ENCODE data around the gene SLC35E1. TPM values are rescaled to one million over a fixed set of nuclear protein-coding genes. Genes with fewer than 3 reads are reported as not detected.

SLC35E1 gene
- total RNA-seq, 2 donors from 2014 or later = 52.2 to 71.5 TPM

GRCh38 chr19:16591803-16592556 lies 19.8 kb upstream of the SLC35E1 start:
- no peak for DNase-seq (ENCODE audit: low spot score)
- ATAC-seq = no peak
- Mint-ChIP-seq H3K9me3 (no peaks in the 10 kb centered on the region), H3K4me3 (no peak overlapping the region), H3K4me1 (ENCODE audit: low read depth in 2 of 2) (peaks cover 72 to 73% of the 10 kb centered on the region in 2 donors), H3K27ac (no peak overlapping the region), H3K27me3 (no peaks in the 10 kb centered on the region), H3K36me3 (no peaks in the 10 kb centered on the region)

DNA sequence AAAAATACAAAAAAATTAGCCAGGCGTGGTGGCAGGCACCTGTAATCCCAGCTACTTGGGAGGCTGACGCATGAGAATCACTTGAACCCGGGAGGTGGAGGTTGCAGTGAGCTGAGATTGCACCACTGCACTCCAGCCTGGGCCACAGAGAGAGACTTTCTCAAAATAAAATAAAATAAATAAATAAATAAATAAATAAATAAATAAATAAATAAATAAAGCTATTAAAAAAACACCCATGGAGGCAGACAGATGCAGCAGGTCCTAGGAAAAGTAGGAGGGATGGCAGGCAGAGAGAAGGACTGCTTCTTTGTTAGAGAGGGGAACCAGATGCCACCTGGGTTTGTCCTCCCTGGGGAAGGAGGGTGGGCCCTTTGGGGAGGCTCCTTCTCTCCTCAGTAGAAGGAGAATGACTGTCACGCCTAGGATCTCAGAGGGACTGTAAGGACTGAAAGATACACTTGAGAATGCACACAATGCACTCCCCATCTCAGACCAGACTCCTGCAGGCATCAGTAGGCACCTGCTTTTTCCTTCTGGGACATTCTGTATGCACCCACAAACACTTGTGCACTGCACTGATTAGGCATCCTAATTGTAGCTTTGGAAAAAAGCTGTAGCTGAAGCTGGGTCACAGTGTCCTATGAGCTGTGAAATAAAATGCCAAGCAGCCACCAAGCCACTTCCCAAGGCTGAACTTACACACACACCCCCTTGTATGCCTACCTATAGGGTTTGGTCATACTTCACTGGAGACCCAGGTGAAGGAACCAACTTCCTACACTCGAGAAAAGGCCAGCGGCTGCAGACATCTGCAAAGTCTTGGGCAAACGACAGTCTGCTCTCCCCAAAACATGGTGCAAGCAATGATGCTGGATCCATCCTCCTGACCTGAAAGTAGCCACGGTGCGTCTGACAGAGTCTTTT lies 18.9 kb upstream of the SLC35E1 start:
- Mint-ChIP-seq H3K36me3 (no peaks in the 10 kb centered on the region), H3K27me3 (no peaks in the 10 kb centered on the region), H3K4me3 (no peak overlapping the region), H3K4me1 (ENCODE audit: low read depth in 2 of 2) (peaks cover 70 to 71% of the 10 kb centered on the region in 2 donors), H3K27ac (no peak overlapping the region), H3K9me3 (no peaks in the 10 kb centered on the region)
- no peak for DNase-seq (ENCODE audit: low spot score)
- ATAC-seq = no peak

- Mint-ChIP-seq H3K36me3 (no peaks in the 10 kb centered on the region), H3K4me3 (no peak overlapping the region), H3K9me3 (no peaks in the 10 kb centered on the region), H3K27ac (no peak overlapping the region), H3K4me1 (ENCODE audit: low read depth in 2 of 2) (peaks cover 70 to 71% of the 10 kb centered on the region in 2 donors), H3K27me3 (no peaks in the 10 kb centered on the region)
- DNase-seq (ENCODE audit: low spot score) = no peak
- ATAC-seq = no peak
Measured at GRCh38 chr19:16589917-16590316, 17.7 kb upstream of the SLC35E1 start.

GRCh38 chr19:16588824-16589577 lies 16.8 kb upstream of the SLC35E1 start:
- H3K4me1 Mint-ChIP-seq (ENCODE audit: low read depth in 2 of 2) = peaks cover 67 to 72% of the 10 kb centered on the region in 2 donors
- no peak for DNase-seq (ENCODE audit: low spot score)
- peak overlapping the region; percentile 71 to 82 for H3K27ac Mint-ChIP-seq
- H3K4me3 Mint-ChIP-seq = peak overlapping the region; percentile 80
- H3K27me3 Mint-ChIP-seq = no peaks in the 10 kb centered on the region
- no peaks in the 10 kb centered on the region for H3K9me3 Mint-ChIP-seq
- H3K36me3 Mint-ChIP-seq = no peaks in the 10 kb centered on the region
- no peak for ATAC-seq

GRCh38 chr19:16587833-16588823 lies 15.9 kb upstream of the SLC35E1 start:
- peak overlapping the region; percentile 71 to 82 for H3K27ac Mint-ChIP-seq
- H3K36me3 Mint-ChIP-seq = no peaks in the 10 kb centered on the region
- DNase-seq (ENCODE audit: low spot score) (peak; percentile 72), ATAC-seq (peak; percentile 64 to 69)
- no peaks in the 10 kb centered on the region for H3K9me3 Mint-ChIP-seq
- H3K27me3 Mint-ChIP-seq = no peaks in the 10 kb centered on the region
- H3K4me1 Mint-ChIP-seq (ENCODE audit: low read depth in 2 of 2) = peaks cover 66 to 71% of the 10 kb centered on the region in 2 donors
- peak overlapping the region; percentile 80 for H3K4me3 Mint-ChIP-seq

DNA sequence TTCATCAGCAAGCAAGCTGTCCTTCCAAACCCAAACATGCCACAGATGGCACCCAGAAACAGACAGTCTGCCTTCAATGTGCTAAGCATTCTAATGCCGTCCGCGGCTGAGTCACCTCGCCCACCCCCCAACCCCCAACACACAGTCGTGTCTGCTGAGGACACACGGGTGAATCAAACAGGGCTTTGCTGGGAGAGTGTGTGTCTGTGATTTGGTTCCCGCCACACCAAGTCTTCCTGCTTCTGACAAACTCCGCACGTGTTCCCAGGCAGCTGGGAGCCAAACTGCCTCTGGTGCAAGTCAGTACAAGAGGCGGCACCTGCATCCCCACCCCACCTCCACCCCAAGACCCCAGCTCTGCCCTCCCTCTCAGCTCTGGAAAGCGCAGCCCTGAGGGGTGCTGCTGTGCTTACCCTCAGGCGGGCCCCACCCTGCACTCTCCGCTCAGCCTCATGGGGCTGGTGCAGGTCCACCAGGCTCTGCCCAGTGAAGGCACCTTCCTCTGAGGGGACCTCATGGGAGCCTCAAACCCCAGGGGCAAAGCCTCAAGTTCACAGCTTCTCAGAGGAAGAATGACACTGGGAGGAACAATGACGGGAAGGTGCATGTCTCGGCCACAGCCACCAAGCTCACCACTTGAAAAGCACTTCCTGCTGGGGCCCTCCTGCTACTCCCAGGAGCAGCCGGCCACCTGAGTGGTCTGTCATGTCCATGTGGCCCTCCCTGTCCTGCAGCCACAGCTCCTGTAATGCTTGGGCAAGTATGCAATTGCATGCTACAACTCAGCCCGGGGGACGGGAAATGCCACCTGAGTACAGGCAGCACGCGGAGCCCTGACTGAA lies 15.0 kb upstream of the SLC35E1 start:
- ATAC-seq = peak; percentile 25 to 26
- Mint-ChIP-seq H3K27ac (peak overlapping the region; percentile 71 to 82), H3K4me1 (ENCODE audit: low read depth in 2 of 2) (peaks cover 68 to 71% of the 10 kb centered on the region in 2 donors), H3K4me3 (peak overlapping the region; percentile 80), H3K9me3 (no peaks in the 10 kb centered on the region), H3K27me3 (no peaks in the 10 kb centered on the region), H3K36me3 (no peaks in the 10 kb centered on the region)
- no peak for DNase-seq (ENCODE audit: low spot score)

DNA sequence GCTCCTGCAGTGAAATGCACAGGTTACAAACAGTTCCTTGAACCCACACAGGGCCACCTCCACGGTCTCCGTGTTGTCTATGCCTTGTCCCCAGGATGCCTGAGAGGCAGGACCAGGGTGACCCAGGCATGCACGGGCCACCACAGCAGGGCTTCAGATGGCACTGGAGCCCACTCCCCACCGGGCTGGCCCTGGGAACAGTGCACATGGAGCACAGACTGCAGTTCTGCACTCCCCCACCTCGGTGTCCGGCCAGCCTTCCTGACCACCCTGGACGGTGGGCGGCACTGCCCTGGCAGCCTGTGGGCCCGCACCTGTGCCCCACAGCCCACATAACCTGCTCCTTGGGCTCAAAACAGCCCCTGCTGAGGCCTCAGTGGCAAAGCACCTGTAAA lies 14.3 kb upstream of the SLC35E1 start:
- Mint-ChIP-seq H3K9me3 (no peaks in the 10 kb centered on the region), H3K36me3 (no peaks in the 10 kb centered on the region), H3K4me3 (peak overlapping the region; percentile 85), H3K4me1 (ENCODE audit: low read depth in 2 of 2) (peaks cover 70 to 74% of the 10 kb centered on the region in 2 donors), H3K27me3 (no peaks in the 10 kb centered on the region), H3K27ac (peak overlapping the region; percentile 82 to 96)
- ATAC-seq = no peak
- no peak for DNase-seq (ENCODE audit: low spot score)

DNA sequence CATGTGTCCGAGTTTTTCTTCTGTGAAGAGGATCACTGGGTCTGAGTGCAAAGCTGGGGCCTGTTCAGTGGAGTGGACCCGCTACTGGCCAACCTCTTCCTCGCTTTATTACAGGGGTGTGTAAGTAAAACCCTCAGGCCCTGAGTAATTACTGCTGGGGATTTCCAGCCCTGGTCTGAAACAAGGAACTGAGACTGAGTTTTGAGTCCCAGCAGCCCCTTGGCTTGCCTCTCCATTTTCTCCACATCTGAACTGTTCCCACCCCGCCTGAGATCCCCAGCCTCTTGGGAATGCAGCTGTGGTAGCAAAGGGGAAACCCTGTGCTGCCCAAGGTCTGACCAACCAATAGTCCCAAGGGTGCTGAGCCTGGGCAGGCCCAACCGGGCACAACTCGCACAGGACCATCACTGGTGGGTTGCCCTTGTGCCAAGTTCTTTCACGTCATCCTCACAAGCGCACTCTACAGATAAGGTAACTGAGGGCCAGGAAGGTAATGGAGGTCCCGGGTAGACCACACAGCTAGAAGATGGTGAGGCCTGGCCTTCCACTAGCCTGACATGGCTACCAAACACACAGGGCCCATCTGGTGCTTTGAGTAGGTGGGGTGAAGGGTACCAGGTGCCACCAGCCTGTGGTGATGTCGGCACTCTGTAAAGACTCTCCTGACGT lies 13.7 kb upstream of the SLC35E1 start:
- Mint-ChIP-seq H3K27me3 (no peaks in the 10 kb centered on the region), H3K27ac (peak overlapping the region; percentile 82 to 96), H3K36me3 (no peaks in the 10 kb centered on the region), H3K9me3 (no peaks in the 10 kb centered on the region), H3K4me3 (peak overlapping the region; percentile 85), H3K4me1 (ENCODE audit: low read depth in 2 of 2) (peaks cover 70 to 74% of the 10 kb centered on the region in 2 donors)
- ATAC-seq = peak; percentile 12 to 38
- DNase-seq (ENCODE audit: low spot score) = peak; percentile 72

DNA sequence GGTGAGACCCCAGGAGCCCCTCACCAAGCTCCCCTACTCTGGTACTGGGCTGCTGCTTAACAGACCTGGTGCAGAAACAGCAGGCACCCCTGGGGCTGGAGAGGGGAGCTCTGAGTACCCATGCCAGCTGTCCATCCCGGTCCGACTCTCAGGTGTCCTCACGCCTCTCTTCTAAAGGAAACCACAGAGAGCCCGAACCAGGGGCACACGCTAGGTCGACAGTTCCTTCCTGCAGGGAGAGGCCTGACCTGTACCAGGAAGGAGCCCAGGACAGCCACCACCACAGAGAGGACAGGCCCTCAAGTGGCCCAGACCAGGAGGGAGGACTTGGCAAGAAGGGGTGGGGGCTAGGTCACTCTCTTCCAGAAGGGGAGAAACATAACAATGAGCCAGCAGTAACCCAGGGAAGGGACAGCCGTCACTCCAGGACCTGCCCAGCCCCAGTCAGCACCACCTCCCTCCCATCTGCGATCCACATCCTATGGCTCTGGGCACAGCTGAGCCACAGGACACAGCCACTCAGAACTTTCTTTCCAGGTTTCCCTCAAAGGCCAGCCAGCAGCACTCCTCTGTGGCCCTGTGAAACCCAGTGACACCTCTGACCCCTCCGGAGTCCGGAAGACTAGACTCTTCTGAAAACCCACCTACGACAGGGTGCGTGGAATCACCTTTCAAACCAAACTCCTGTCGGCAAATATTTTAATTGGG lies 13.0 kb upstream of the SLC35E1 start:
- no peaks in the 10 kb centered on the region for H3K36me3 Mint-ChIP-seq
- peaks cover 68 to 71% of the 10 kb centered on the region in 2 donors for H3K4me1 Mint-ChIP-seq (ENCODE audit: low read depth in 2 of 2)
- no peaks in the 10 kb centered on the region for H3K9me3 Mint-ChIP-seq
- no peak for ATAC-seq
- peak overlapping the region; percentile 82 to 96 for H3K27ac Mint-ChIP-seq
- H3K4me3 Mint-ChIP-seq = peak overlapping the region; percentile 85
- no peaks in the 10 kb centered on the region for H3K27me3 Mint-ChIP-seq
- DNase-seq (ENCODE audit: low spot score) = no peak

DNA sequence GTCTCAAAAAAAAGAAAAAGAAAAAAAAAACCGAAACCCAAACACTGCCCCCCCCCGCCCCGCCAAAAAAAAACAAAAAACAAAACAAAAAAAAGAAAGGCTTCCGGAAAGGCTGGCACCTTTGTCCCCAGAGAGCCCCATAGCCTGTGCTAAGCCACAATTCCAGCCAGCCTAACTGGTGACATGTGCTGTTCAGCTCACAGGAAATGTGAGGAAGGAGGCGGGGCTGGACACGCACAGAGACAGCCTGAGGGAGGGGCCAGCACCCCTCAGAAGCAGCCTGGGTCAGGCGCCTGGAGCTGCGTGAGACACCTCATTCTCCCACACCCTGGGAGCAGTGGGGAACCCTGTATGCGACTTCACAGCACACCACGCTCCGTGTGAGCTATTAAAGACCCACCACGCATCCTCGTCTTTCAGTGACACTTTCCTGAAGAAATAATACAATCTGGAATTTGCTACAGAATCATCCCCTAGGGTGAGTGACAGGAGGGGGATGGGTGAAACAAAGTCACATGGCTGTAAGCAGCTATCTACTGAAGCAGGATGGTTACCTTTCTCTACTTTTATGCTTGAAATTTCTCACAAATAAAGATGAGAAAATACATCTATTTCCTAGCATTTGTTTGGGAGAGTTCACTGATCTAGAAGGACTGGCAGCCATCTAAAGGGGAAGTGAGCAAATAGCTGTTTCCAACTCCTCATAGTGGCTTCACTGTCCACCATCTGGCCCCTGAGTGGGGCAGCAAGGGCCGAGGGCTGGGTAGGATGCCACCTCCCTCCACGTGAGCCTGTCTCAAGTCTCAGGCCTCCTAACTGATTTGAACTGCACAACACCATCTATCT lies 12.3 kb upstream of the SLC35E1 start:
- peak; percentile 95 for DNase-seq (ENCODE audit: low spot score)

More for the DNA sequence above, 12.3 kb upstream of the SLC35E1 start:
- Mint-ChIP-seq H3K27me3 (no peaks in the 10 kb centered on the region), H3K4me1 (ENCODE audit: low read depth in 2 of 2) (peaks cover 68 to 69% of the 10 kb centered on the region in 2 donors), H3K27ac (peak overlapping the region; percentile 82 to 96), H3K4me3 (peak overlapping the region; percentile 85), H3K36me3 (no peaks in the 10 kb centered on the region), H3K9me3 (no peaks in the 10 kb centered on the region)
- peak; percentile 92 to 94 for ATAC-seq

Data from natural killer cell treated with Interleukin-12 subunit alpha and Interleukin-12 subunit beta and Interleukin-15 and Interleukin-18, amount 100 ng/mL, for 72 hours (primary cell).